ENCODE measurements around the gene PCNX1. TPM values are rescaled to one million over a fixed set of nuclear protein-coding genes. Genes with fewer than 3 reads are reported as not detected.

PCNX1 gene
- total RNA-seq, 1 donor from 2014 or later, result 37.9 TPM

DNA sequence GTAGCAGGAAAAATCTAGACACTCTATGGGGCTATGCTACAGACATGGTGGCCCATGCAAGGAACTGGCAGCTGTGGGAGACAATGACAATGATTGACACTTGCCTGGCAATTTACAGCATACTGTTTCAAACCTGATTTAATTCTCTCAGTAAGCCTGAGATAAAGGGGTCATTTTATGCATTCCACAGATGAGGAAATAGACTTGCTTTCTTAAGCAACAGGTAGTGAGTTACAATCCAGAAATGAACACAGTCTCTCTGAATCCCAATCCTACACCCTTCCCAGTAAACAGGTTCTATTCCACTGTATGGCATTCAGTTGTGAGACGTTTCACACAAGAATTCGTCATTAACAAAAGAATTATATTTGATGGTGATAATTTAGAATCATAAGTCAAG lies 15.5 kb upstream of the PCNX1 start:
- no peak overlapping the region for H3K27ac Mint-ChIP-seq
- no peak for DNase-seq (ENCODE audit: extremely low spot score, unreplicated experiment)
- no peaks in the 10 kb centered on the region for H3K27me3 Mint-ChIP-seq
- no peak overlapping the region for H3K4me3 Mint-ChIP-seq
- no peaks in the 10 kb centered on the region for H3K36me3 Mint-ChIP-seq
- no peaks in the 10 kb centered on the region for H3K9me3 Mint-ChIP-seq
- H3K4me1 Mint-ChIP-seq (ENCODE audit: unreplicated experiment), result peaks cover 7% of the 10 kb centered on the region
- TF ChIP-seq, protein P1, sequence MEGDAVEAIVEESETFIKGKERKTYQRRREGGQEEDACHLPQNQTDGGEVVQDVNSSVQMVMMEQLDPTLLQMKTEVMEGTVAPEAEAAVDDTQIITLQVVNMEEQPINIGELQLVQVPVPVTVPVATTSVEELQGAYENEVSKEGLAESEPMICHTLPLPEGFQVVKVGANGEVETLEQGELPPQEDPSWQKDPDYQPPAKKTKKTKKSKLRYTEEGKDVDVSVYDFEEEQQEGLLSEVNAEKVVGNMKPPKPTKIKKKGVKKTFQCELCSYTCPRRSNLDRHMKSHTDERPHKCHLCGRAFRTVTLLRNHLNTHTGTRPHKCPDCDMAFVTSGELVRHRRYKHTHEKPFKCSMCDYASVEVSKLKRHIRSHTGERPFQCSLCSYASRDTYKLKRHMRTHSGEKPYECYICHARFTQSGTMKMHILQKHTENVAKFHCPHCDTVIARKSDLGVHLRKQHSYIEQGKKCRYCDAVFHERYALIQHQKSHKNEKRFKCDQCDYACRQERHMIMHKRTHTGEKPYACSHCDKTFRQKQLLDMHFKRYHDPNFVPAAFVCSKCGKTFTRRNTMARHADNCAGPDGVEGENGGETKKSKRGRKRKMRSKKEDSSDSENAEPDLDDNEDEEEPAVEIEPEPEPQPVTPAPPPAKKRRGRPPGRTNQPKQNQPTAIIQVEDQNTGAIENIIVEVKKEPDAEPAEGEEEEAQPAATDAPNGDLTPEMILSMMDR (conservative IDR thresholded peaks at IDR 0.05), result no peak

DNA sequence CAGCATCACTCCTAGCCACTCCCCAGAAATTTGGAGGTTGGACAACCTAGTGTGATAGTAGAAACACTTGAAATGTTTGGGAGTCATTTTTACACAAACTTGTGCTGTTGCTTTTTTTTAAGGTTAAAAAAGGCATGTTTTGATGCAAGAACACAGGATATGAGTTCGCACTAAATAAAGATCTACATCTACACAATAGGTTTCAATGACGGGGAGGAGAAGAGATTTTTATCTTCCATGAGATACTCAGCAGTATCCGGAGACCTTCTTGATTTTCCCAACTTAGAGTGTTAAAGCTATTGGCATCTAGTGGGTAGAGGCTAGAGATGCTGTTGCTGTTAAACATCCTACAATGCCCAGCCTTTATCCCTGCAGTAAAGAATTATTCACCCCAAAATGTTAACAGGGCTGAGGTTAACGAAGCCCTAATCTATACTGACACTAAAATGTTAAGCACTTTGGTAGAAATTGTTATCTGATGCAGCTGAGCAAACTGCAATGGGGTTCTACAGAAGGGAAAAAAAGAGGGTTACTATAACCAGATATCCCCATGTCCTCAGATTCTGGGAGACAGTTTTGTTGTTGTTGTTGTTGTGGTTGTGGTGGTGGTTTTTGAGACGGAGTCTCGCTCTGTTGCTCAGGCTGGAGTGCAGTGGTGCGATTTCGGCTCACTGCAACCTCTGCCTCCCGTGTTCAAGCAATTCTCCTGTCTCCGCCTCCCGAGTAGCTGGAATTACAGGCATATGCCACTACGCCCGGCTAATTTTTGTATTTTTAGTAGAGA lies 14.0 kb upstream of the PCNX1 start:
- H3K4me3 Mint-ChIP-seq, result no peak overlapping the region
- no peaks in the 10 kb centered on the region for H3K36me3 Mint-ChIP-seq
- H3K9me3 Mint-ChIP-seq, result no peaks in the 10 kb centered on the region
- TF ChIP-seq, protein P1 (conservative IDR thresholded peaks at IDR 0.05), result no peak
- H3K27me3 Mint-ChIP-seq, result no peaks in the 10 kb centered on the region
- H3K4me1 Mint-ChIP-seq (ENCODE audit: unreplicated experiment), result peaks cover 7% of the 10 kb centered on the region
- H3K27ac Mint-ChIP-seq, result no peak overlapping the region
- no peak for DNase-seq (ENCODE audit: extremely low spot score, unreplicated experiment)

DNA sequence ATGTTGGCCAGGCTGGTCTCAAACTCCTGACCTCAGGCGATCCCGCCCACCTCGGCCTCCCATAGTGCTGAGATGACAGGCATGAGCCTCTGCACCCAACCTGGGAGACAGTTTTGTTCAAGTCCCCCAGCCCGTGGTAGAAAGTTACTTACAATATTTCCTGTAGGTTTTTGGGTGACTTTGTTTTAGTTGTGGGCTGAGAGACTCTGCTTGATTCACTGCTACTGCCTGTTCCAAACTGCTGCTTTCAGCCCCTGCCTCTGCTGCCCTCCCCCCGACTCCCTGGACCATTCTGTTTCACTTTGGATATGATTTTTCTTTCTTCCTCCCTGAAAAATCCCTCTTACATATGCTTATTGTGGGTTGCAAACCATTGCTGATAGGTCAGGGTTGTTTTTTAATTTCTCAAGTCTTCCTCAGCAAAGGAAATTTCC lies 13.4 kb upstream of the PCNX1 start:
- no peak for DNase-seq (ENCODE audit: extremely low spot score, unreplicated experiment)
- no peak overlapping the region for H3K4me3 Mint-ChIP-seq
- no peaks in the 10 kb centered on the region for H3K9me3 Mint-ChIP-seq
- TF ChIP-seq, protein P1 (conservative IDR thresholded peaks at IDR 0.05), result no peak
- no peak overlapping the region for H3K27ac Mint-ChIP-seq
- H3K4me1 Mint-ChIP-seq (ENCODE audit: unreplicated experiment), result peaks cover 10% of the 10 kb centered on the region
- H3K36me3 Mint-ChIP-seq, result no peaks in the 10 kb centered on the region
- no peaks in the 10 kb centered on the region for H3K27me3 Mint-ChIP-seq

DNA sequence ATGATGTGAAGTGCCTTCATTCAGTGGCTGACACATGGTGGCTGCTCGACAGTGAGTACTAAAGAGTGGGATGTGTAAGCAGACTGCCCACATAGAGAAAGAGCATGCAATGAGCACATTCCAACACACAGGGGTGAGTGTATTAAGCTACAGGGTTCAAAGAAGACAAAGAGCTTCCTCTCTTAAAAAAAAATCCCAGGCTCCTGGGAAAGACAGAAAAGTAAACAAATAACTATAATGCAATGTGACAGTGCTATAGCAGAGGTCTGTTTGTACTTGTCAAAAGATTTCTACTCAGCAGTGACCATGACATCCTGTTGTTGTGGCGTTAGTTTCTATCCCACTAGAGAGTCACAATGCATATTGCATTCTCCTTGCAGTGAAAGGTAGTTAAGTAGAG lies 12.4 kb upstream of the PCNX1 start:
- H3K27ac Mint-ChIP-seq, result no peak overlapping the region
- no peak for DNase-seq (ENCODE audit: extremely low spot score, unreplicated experiment)
- H3K36me3 Mint-ChIP-seq, result no peaks in the 10 kb centered on the region

DNA sequence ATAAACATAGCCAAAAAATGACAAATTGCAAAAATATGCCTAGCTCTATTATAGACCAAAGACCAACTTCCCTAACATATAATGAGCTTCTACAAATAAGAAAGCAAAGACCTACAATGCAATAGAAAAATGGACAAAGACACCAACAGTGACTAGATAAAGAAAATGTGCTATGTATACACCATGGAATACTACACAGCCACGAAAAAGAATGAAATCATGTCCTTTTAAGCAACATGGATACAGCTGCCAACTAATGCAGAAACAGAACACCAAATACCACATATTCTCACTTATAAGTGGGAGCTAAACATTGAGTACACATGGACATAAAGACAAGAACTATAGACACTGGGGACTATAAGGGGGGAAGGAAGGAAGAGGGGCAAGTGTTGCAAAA lies 10.9 kb upstream of the PCNX1 start:
- Mint-ChIP-seq H3K27ac (no peak overlapping the region), H3K9me3 (no peaks in the 10 kb centered on the region), H3K4me1 (ENCODE audit: unreplicated experiment) (peaks cover 10% of the 10 kb centered on the region), H3K4me3 (no peak overlapping the region), H3K27me3 (no peaks in the 10 kb centered on the region), H3K36me3 (no peaks in the 10 kb centered on the region)
- TF ChIP-seq, protein P1 (conservative IDR thresholded peaks at IDR 0.05), result no peak
- no peak for DNase-seq (ENCODE audit: extremely low spot score, unreplicated experiment)

More for the DNA sequence above, 12.4 kb upstream of the PCNX1 start:
- Mint-ChIP-seq H3K9me3 (no peaks in the 10 kb centered on the region), H3K4me3 (no peak overlapping the region), H3K4me1 (ENCODE audit: unreplicated experiment) (peaks cover 10% of the 10 kb centered on the region), H3K27me3 (no peaks in the 10 kb centered on the region)
- TF ChIP-seq, protein P1 (conservative IDR thresholded peaks at IDR 0.05), result no peak
